Measurements from ENCODE around the gene ARRDC4.

The ARRDC4 gene

DNA sequence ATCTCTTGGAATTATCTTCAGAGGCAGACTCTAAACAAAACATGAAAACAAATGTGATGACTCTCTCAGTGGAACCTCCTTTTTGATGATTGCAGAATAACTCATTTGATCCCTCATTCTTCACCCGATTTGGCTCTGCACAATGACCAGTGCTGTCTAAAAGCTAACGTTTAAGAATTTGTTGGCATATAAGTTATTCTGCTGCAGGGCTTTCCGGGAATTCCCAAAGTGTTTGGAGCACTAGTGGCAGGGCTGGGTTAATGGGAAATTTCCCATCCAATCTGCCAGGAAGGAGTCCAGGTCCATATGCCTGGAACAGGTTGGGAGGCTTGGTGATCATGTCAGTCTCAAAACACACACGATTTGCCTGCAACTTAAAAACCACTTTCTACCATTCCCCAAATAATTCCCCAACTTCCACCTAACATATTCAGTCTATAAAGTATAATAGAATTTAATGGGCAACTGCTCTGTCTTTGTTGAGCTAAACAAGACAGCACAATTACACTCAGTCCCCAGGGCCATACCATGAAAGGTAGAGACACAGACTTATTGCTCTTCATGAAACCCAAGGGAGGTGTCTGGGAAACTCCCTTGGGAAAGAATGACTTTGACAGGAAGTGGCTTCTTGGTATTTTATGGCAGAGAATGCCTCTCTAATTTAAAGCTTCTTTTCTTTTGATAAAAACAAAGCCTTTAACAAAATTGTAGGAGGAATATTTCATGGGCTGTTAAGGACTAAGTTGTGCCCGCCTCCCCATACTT lies 38.0 kb downstream of the ARRDC4 start:
- no peak for DNase-seq (ENCODE audit: low spot score)

DNA sequence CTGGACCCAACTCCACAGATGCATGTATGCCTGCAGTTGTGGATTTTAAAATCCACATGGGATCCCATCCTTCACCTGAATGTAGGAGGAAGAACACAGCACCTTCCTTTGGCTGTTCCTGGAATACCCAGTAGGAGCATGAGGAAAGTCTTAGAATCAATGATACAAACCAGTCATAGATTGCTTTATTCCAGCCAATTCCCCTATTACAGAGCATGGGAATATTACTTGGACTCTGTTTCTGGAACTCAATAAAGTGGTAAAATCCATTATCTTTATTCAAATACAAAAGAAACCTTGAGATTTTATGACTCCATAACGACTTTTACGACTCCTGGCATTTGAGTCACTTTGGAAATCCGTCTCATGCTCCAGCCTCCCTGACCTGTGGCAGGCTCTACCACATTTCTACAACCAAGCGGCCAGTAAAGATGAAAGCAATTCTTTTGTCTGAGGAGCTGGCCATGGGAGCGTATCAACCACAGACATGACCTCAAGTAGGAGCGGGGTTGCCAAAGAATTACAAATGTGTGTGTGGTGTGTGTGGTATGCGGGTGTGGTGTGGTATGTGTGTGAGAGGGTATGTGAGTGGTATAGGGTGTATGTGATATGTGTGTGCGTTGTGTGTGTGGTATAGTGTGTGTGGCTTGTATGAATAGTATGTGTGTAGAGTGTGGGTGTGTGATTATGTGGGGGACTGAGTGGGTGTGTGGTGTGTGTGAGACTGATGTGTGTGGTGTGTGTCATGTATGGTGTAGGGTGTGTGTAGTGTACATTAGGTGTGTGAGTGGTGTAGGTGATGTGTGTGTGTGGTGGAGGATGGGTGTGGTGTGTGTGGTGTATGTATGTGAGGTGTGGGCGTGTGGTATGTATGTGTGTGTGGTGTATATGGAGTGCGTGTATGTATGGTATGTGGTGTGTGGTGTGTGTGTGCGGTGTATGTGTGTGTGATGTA lies 40.0 kb downstream of the ARRDC4 start:
- DNase-seq (ENCODE audit: low spot score): no peak

DNA sequence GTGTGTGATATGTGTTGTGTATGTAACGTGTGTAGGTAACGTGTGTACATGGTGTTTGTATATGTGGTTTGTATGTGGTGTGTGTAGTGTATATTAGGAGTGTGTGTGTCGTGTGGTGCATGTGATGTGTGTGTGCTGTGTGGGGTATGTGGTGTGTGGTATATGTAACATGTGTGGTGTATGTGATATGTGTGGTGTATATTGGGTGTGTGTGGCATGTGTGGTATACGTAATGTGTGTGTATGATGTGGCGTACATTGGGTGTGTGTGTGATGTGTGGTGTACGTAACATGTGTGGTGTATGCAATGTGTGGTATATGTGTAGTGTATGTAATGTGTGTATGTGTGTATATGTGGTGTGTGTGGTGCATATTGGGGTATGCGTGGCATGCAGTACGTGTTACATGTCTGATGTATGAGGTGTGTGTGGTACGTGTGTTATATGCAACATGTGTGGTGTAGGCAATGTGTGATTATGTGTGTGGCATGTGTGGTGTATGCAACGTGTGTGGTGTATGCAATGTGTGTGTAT lies 41.2 kb downstream of the ARRDC4 start:
- DNase-seq (ENCODE audit: low spot score): no peak

DNA sequence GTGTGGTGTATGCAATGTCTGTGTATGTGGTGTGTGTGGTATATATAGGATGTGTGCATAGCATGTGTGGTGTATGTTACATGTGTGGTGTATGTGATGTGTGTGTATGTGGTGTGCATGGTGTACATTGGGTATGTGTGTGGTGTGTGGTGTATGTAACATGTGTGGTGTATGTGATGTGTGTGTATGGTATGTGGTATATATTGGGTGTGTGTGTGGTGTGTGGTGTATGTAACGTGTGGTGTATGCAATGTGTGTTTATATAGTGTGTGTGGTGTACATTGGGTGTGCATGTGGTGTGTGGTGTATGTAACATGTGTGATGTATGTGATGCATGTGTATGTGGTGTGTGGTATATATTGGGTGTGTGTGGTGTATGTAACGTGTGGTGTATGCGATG lies 41.9 kb downstream of the ARRDC4 start:
- no peak for DNase-seq (ENCODE audit: low spot score)

DNA sequence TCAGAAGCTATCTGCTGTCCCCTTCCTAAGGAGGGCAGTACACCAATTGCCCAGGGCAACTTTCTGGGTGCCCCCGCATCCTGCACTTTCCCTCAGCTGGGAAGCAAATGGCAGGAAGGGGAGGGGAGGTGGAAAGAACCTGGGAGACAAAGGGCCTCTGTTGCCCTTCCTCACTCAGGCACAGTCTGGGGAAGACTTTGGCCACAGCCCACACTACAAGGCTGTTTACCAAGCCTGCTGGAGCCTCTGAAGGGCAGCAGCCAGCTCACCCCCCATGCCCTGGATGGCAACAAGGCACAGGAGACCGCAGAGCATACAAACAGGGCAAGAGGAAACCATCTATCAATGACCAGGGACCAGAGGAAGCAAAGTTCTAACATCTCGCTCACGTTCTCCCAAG lies 42.4 kb downstream of the ARRDC4 start:
- DNase-seq (ENCODE audit: low spot score): no peak

DNA sequence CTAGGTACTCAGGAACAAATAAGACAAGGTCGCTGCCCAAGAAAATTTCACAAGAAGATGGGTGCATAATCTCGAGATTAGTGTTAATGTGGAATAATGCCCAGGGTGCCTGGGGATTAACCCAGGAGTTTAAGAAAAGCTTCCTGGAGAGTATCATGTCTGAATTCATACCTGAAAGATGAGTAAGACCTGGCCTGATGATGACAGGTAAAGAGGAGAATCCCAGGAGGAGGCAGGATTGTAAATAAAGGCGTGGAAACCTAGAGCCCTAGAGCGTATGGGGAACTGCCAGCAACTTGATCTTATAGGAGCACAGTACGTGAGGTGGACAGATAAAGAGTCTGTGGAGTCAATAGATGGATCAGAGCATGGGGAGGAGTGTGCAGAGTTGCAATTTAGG lies 43.0 kb downstream of the ARRDC4 start:
- DNase-seq (ENCODE audit: low spot score): no peak

DNA sequence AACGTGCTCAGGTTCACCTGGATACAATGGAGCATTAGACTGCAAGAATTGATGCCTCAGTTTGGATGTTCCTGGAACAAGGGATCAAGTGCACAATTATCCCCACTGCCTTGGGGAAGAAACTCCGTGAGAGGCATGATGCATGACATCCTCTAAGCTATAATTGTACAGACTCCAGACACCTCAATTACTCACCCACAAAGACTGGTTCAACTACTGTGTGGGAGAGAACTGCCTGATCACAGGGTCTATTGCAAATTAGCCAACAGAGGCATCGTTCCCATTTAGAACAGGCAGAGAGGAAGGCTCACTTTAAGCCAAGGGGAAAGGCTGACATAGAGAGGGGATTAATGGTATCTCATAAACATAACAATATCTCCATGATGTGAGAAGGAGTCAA lies 43.5 kb downstream of the ARRDC4 start:
- DNase-seq (ENCODE audit: low spot score): no peak

DNA sequence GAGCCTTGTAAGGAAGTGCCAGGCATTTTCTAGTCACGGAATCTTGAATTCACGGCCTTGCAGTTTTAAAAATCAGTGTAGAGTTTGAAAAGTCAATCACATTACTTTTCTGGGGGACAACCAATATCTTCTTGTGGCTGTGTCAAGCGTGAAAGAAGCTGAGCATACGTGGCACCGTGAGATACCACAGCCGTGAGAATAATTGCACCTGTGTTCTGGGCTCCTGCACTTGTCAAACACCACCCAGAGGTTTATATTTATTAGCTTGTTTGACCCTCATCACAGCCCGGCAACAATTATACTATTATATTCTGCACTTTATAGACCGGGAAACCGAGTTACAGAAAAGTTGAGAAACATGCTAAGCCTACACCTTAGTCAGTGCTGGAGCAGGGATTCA lies 45.2 kb downstream of the ARRDC4 start:
- no peak for DNase-seq (ENCODE audit: low spot score)

DNA sequence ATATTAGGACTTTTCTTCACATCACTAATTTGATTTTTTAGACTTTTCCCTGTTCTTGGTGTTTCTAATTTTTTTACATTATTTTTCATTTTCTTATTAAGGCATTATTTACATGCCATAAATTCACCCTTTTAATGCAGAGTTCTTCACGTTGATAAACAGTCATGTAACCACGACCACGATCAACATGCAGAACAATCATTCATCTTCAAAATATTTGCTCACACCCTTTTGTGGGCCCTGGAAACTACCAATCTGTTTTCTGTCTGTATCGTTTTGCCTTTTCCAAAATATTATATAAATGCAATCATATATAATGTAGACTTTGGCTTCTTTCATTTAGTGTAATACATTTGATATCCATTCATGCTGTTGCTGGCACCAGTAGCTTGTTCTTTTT lies 48.7 kb downstream of the ARRDC4 start:
- no peak for DNase-seq (ENCODE audit: low spot score)

DNA sequence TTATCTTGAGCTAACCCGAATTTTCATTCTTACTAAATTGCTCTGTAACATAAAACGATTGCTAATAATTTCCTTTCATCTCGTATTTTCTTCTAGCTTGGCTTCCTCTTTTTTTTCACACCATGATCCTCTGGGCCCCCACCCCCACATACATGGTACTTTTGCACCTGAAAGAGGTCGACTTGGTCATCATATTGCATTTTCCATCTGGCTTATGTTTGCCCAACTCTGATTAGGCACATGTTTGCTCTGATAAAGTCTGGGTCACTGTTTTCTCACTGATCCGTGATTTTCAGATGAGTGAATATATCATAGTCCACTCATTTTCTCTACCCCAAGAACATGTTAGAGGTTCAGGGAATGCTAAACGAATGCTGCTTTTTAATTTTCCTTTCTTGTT lies 49.5 kb downstream of the ARRDC4 start:
- DNase-seq (ENCODE audit: low spot score): no peak

DNA sequence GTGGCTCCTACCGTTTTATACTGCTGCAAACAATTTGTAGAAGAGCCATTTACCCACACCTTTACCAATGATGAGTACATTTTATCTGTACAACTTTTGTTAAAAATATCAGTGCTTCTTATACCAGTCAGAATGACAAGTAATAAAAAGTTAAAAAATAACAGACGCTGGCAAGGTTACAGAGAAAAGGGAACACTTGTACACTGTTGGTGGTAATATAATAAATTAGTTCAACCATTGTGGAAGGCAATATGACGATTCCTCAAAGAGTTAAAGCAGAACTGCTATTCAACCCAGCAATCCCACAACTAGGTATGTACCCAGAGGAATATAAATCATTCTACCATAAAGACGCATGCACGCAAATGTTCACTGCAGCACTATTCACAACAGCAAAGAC lies 51.9 kb downstream of the ARRDC4 start:
- no peak for DNase-seq (ENCODE audit: low spot score)

DNA sequence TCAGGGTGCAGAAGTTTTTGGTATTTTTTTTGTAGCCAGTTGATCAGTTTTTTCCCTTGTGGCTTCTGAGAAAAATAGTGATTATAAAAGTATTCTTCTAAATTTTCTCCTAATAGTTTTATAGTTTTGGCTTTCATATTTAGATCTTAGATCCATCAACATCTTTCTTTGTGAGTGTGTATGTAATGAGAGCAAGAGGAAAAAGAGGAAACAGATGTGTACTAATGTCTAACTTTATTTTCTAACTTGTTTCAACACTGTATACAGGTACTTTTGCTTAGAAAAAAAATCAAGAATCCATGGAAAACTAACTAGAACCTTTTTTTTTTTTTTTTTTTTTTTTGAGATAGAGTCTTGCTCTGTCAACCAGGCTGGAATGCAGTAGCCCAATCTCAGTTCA lies 53.1 kb downstream of the ARRDC4 start:
- no peak for DNase-seq (ENCODE audit: low spot score)

DNA sequence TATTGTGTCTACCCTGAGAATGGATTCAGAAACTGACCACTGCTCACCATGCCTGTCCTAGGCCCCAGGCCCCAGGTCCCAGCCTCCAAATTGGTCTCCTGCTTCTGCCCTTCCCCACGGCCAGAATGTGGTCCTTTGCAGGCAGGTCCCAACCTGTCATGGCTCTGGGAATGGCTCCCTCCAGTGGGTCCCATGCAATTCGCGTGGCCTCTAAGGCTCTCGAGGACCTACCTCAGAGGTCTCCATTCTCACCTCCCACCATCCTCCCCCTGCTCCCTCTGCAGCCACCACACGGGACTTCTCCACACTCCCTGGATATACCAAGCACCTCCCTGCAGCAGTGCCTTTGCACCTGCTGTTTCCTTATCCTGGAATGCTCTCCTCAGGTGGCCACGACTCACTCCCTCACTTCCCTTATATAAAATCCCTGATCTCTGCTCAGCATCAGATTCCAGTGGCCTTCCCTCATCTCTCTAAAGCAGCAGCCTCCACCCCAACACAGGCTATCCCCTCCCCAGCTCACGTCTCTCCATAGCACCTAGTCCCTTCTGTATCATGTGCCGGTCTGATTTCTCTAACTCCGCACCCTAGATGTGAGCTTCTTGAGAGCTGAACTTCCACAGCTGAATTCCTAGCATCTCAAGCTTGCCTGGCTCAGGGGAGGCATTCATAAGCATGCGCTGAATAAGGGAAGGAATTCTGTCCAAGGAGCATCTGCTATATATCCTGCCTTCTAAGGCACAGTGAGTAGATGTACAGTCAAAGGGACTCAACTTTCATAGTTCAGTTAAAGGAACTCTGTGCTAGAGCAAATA lies 56.9 kb downstream of the ARRDC4 start:
- no peak for DNase-seq (ENCODE audit: low spot score)

DNA sequence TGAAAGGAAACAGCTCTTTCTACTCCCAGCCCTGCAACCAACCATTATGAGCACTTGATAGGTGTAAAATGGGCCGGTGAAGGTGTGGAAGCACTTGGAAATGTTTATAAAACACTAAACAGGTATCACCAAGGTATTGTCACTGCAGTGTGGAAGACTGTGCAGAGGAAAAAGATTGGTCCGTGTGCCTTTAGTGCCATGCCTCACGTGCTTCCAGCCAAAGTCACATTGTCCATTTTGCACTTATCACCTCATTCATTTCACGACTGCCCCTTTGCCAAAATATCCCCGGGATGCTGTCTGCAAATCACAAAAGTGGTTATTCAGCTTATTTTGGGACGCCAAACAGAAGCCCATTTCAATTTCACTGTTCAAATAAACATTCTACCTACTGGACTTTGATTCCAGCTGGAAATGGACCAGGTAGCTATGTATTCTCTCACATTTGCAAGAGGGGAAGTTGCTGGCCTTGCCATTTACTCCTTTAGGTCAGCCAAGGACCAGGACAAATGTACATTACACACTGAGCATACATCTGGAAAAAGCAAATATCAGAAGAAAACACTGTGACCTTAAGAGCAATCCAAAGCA lies 58.4 kb downstream of the ARRDC4 start:
- DNase-seq (ENCODE audit: low spot score): no peak

Measured in NAMALWA (cell line).